Measurements from ENCODE around the gene AIFM2. TPM values are rescaled to one million over a fixed set of nuclear protein-coding genes. Genes with fewer than 3 reads are reported as not detected.

Gene AIFM2
- total and polyA plus RNA-seq, 10 donors: 4.3 to 9.4 (median 7.4) TPM

DNA sequence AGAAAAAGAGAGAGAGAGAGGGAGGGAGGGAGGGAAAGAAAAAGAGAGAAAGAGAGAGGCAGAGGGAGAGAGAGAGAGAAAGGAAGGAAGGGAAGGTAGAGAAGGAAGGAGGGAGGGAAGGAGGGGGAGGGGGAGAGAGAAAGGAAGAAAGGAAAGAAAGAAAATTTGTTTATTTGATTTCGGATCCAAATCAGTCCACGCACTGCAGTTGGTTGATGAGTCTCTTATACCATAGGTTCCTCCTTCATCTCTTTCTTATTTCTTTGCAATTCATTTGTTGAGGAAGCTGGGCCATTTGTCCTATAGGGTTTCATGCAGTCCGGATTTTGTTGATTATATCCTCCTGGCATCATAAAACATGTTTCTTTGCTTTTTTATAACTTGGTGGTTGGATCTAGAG lies 34.4 kb downstream of the AIFM2 start:
- TF ChIP-seq, protein P1, sequence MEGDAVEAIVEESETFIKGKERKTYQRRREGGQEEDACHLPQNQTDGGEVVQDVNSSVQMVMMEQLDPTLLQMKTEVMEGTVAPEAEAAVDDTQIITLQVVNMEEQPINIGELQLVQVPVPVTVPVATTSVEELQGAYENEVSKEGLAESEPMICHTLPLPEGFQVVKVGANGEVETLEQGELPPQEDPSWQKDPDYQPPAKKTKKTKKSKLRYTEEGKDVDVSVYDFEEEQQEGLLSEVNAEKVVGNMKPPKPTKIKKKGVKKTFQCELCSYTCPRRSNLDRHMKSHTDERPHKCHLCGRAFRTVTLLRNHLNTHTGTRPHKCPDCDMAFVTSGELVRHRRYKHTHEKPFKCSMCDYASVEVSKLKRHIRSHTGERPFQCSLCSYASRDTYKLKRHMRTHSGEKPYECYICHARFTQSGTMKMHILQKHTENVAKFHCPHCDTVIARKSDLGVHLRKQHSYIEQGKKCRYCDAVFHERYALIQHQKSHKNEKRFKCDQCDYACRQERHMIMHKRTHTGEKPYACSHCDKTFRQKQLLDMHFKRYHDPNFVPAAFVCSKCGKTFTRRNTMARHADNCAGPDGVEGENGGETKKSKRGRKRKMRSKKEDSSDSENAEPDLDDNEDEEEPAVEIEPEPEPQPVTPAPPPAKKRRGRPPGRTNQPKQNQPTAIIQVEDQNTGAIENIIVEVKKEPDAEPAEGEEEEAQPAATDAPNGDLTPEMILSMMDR (IDR thresholded peaks at IDR 0.05 in 8 of 11, conservative IDR thresholded peaks at IDR 0.05 in 3 of 11): no peak
- TF ChIP-seq POLR2A (IDR thresholded peaks at IDR 0.05): no peak
- no peak for TF ChIP-seq POLR2AphosphoS5 (IDR thresholded peaks at IDR 0.05)
- WGBS, 5 donors: 87 to 100% (median 98%) methylated on average over 3 of the region's 3 CpGs
- Histone ChIP-seq H3K4me1 (peaks cover 0 to 7% (median 0%) of the 10 kb centered on the region in 6 donors), H3K36me3 (peaks cover 0 to 29% (median 0%) of the 10 kb centered on the region in 6 donors), H3K27ac (no peak overlapping the region), H3K9me3 (no peaks in the 10 kb centered on the region), H3K27me3 (replicated peaks in 1 of 7) (no peaks in the 10 kb centered on the region), H3K4me3 (no peak overlapping the region)
- DNase-seq: no peak
- intact Hi-C loops (cut with DNase I; ENCODE audit: low total_unique reads): no loop called here

DNA sequence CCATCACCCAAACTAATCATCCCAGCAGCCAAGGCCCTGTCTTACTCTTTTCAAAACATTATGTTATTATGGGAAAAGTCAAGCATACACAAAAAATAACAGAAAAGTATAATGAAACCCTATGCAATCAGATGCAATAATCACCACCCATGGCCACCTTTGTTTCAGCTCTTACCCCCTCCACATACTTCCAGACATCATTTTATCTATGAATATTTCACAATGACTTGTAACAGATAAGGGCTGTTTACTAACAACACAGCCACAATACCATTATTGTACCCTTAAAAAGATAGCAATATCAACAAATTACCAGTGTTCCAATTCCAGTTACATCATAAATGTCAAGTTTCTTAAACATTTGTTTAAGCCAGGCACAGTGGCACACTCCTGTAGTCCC lies 35.2 kb downstream of the AIFM2 start:
- H3K27me3 ChIP-seq (replicated peaks in 1 of 7): no peaks in the 10 kb centered on the region

DNA sequence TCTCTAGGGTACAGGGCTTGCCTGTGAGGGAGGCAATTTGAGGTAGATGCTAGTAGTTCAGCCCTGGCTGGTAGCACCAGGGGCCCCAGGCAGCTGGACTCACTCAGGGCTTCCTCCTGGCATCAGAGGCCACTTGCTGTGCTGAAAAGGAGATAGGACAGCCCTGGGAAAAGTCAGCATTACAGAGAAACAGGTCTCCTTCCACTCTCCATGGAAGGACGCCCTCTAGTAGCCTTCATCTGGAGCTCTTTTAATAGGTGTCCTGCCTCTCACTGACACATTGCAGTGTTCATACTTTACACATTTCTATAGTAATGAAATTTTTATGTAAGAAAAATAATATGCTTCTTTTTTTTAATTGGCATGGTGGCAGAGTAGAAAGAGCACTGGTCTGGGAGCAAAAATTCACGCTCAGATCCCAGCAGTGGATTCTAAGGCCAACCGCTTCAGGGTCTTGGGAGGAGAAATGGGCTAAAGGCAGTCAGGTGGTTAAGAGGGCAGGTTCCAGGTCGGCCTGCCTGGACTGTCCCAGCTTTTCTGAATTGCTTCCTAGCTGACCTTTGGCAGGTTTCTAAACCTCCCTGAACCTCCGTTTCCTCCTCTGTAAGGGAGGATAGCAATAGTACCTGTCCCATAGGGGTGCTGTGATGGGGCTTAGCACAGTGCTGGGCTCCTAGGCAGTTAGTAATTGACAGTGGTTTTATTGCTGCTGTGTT lies 35.8 kb downstream of the AIFM2 start:
- H3K36me3 ChIP-seq: peaks cover 0 to 29% (median 0%) of the 10 kb centered on the region in 6 donors
- no peaks in the 10 kb centered on the region for H3K9me3 ChIP-seq
- 87 to 98% (median 92%) methylated on average over 5 of the region's 5 CpGs for WGBS, 5 donors
- intact Hi-C loops (cut with DNase I; ENCODE audit: low total_unique reads): no loop called here
- TF ChIP-seq POLR2AphosphoS5 (IDR thresholded peaks at IDR 0.05): no peak
- TF ChIP-seq POLR2A (IDR thresholded peaks at IDR 0.05): no peak
- TF ChIP-seq, protein P1 (IDR thresholded peaks at IDR 0.05 in 8 of 11, conservative IDR thresholded peaks at IDR 0.05 in 3 of 11): no peak
- no peak overlapping the region for H3K27ac ChIP-seq
- no peak for DNase-seq
- no peaks in the 10 kb centered on the region for H3K27me3 ChIP-seq (replicated peaks in 1 of 7)
- H3K4me3 ChIP-seq: no peak overlapping the region
- H3K4me1 ChIP-seq: peaks cover 0 to 21% (median 6%) of the 10 kb centered on the region in 6 donors

More for the DNA sequence above, 35.2 kb downstream of the AIFM2 start:
- intact Hi-C loops (cut with DNase I; ENCODE audit: low total_unique reads): no loop called here
- H3K36me3 ChIP-seq: peaks cover 0 to 29% (median 0%) of the 10 kb centered on the region in 6 donors
- DNase-seq: no peak
- no peak for TF ChIP-seq POLR2AphosphoS5 (IDR thresholded peaks at IDR 0.05)
- TF ChIP-seq POLR2A (IDR thresholded peaks at IDR 0.05): no peak
- TF ChIP-seq, protein P1 (IDR thresholded peaks at IDR 0.05 in 8 of 11, conservative IDR thresholded peaks at IDR 0.05 in 3 of 11): no peak
- H3K27ac ChIP-seq: no peak overlapping the region
- peaks cover 0 to 15% (median 2%) of the 10 kb centered on the region in 6 donors for H3K4me1 ChIP-seq
- H3K4me3 ChIP-seq: no peak overlapping the region
- no peaks in the 10 kb centered on the region for H3K9me3 ChIP-seq

DNA sequence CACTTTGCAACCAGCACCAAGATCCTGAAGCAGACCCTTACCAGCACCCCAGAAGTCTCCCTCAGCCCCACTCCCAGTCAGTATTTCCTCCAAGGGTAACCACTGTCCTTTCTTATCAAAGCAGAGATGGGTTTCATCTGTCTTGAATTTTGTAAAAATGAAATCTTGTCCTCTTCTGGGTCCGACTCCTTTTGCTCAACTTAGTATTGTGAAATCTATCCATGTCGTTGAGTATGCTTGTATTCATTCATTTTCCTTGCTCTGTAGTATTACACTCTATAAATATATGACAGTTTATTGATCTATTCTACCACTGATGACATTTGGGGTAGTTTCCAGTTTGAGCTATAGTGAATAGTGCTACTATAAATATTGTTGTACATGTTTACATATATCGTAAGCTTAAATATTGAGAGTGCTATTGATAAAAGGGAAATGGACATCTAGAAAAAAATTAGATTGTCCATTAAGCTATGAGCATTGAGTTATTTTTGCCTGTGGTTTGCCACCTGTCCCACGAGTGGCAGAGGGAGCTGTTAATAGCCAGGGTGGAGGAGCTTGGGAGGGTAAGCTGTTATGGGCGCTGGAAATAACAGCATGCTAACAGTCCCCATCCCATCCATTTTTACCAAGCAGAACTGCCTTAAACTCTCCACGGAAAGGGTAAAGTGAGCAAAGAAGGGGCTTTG lies 36.5 kb downstream of the AIFM2 start:
- peaks cover 0 to 27% (median 7%) of the 10 kb centered on the region in 6 donors for H3K4me1 ChIP-seq
- no peaks in the 10 kb centered on the region for H3K27me3 ChIP-seq (replicated peaks in 1 of 7)
- WGBS, 5 donors: 76 to 86% (median 81%) methylated on average over 6 of the region's 6 CpGs
- no peak overlapping the region for H3K27ac ChIP-seq
- intact Hi-C loops (cut with DNase I; ENCODE audit: low total_unique reads): no loop called here
- H3K4me3 ChIP-seq: no peak overlapping the region
- DNase-seq: no peak
- no peaks in the 10 kb centered on the region for H3K9me3 ChIP-seq
- TF ChIP-seq, protein P1 (IDR thresholded peaks at IDR 0.05 in 8 of 11, conservative IDR thresholded peaks at IDR 0.05 in 3 of 11): no peak
- TF ChIP-seq POLR2AphosphoS5 (IDR thresholded peaks at IDR 0.05): no peak
- peaks cover 0 to 29% (median 0%) of the 10 kb centered on the region in 6 donors for H3K36me3 ChIP-seq
